Measurements from ENCODE around the gene SLC13A4. TPM values are rescaled to one million over a fixed set of nuclear protein-coding genes. Genes with fewer than 3 reads are reported as not detected.
"Not testable (repeated sequence)": the region's sequence is repeated elsewhere in the genome, so short reads cannot be mapped to it uniquely, and the experiment has no call there.

SLC13A4 gene
- total RNA-seq, result 0.03 TPM in 1 of 2 replicates, not detected in the other
- 2.0 TPM for polyA plus RNA-seq (2012)

- DNase-seq (ENCODE audit: low read depth), result no peak
Observed at GRCh38 chr7:135728136-135728669, at the start of gene SLC13A4. TSS of gene SLC13A4 (minus strand) at chr7:135728186. CDS start at chr7:135727496, 690 bp downstream.

- not testable (repeated sequence) for DNase-seq (ENCODE audit: low read depth)
Observed at GRCh38 chr7:135775915-135776314, 47.9 kb upstream of the SLC13A4 start.

- DNase-seq (ENCODE audit: low read depth), result no peak
Observed at GRCh38 chr7:135775230-135775629, 47.2 kb upstream of the SLC13A4 start.

- peak; percentile 76 for DNase-seq (ENCODE audit: low read depth)
Observed at GRCh38 chr7:135774284-135774683, 46.3 kb upstream of the SLC13A4 start.

- no peak for DNase-seq (ENCODE audit: low read depth)
Observed at GRCh38 chr7:135773464-135773863, 45.5 kb upstream of the SLC13A4 start.

- DNase-seq (ENCODE audit: low read depth), result peak; percentile 55
Observed at GRCh38 chr7:135772639-135773222, 44.7 kb upstream of the SLC13A4 start.

- peak; percentile 89 for DNase-seq (ENCODE audit: low read depth)
Observed at GRCh38 chr7:135771961-135772638, 44.1 kb upstream of the SLC13A4 start.

- DNase-seq (ENCODE audit: low read depth), result peak; percentile 75
Observed at GRCh38 chr7:135771051-135771450, 43.1 kb upstream of the SLC13A4 start.

- DNase-seq (ENCODE audit: low read depth), result no peak
Observed at GRCh38 chr7:135770139-135770710, 42.2 kb upstream of the SLC13A4 start.

- DNase-seq (ENCODE audit: low read depth), result no peak
Observed at GRCh38 chr7:135769005-135769802, 41.2 kb upstream of the SLC13A4 start.

GRCh38 chr7:135768467-135768866 lies 40.5 kb upstream of the SLC13A4 start:
- DNase-seq (ENCODE audit: low read depth), result no peak

GRCh38 chr7:135768064-135768463 lies 40.1 kb upstream of the SLC13A4 start:
- peak; percentile 43 for DNase-seq (ENCODE audit: low read depth)

- peak; percentile 63 for DNase-seq (ENCODE audit: low read depth)
Observed at GRCh38 chr7:135763261-135763660, 35.3 kb upstream of the SLC13A4 start.

- peak; percentile 94 for DNase-seq (ENCODE audit: low read depth)
Observed at GRCh38 chr7:135761751-135762488, 33.9 kb upstream of the SLC13A4 start.

- DNase-seq (ENCODE audit: low read depth), result no peak
Observed at GRCh38 chr7:135759532-135759931, 31.5 kb upstream of the SLC13A4 start.

- peak; percentile 73 for DNase-seq (ENCODE audit: low read depth)
Observed at GRCh38 chr7:135758531-135758932, 30.5 kb upstream of the SLC13A4 start.

GRCh38 chr7:135757719-135758411 lies 29.9 kb upstream of the SLC13A4 start:
- DNase-seq (ENCODE audit: low read depth), result peak; percentile 75

- no peak for DNase-seq (ENCODE audit: low read depth)
Observed at GRCh38 chr7:135756191-135756590, 28.2 kb upstream of the SLC13A4 start.

GRCh38 chr7:135755351-135755753 lies 27.4 kb upstream of the SLC13A4 start:
- no peak for DNase-seq (ENCODE audit: low read depth)
